ENCODE measurements around the gene NOXA1.

The NOXA1 gene

GRCh38 chr9:137436761-137437600 is 13.8 kb downstream of the NOXA1 start:
- in situ Hi-C loops (cut with MboI; ENCODE audit: low pct_unique_long_range_greater_than_20kb, low sequenced_read_pairs, unreplicated experiment), result no loop called here
- no peak for TF ChIP-seq CTCF (IDR thresholded peaks at IDR 0.05; ENCODE audit: extremely low read depth, insufficient read depth, missing control alignments)
- no peak for DNase-seq (ENCODE audit: low spot score)

- TF ChIP-seq CTCF (IDR thresholded peaks at IDR 0.05; ENCODE audit: extremely low read depth, insufficient read depth, missing control alignments), result no peak
- in situ Hi-C loops (cut with MboI; ENCODE audit: low pct_unique_long_range_greater_than_20kb, low sequenced_read_pairs, unreplicated experiment), result no loop called here
Measured at GRCh38 chr9:137437691-137438590, 14.7 kb downstream of the NOXA1 start.

GRCh38 chr9:137438591-137439157 is 15.5 kb downstream of the NOXA1 start:
- in situ Hi-C loops (cut with MboI; ENCODE audit: low pct_unique_long_range_greater_than_20kb, low sequenced_read_pairs, unreplicated experiment), result no loop called here
- TF ChIP-seq CTCF (IDR thresholded peaks at IDR 0.05; ENCODE audit: extremely low read depth, insufficient read depth, missing control alignments), result no peak

More at GRCh38 chr9:137437691-137438590, 14.7 kb downstream of the NOXA1 start:
- no peak for DNase-seq (ENCODE audit: low spot score)

GRCh38 chr9:137439158-137439714 is 16.0 kb downstream of the NOXA1 start:
- TF ChIP-seq CTCF (IDR thresholded peaks at IDR 0.05; ENCODE audit: extremely low read depth, insufficient read depth, missing control alignments), result no peak
- in situ Hi-C loops (cut with MboI; ENCODE audit: low pct_unique_long_range_greater_than_20kb, low sequenced_read_pairs, unreplicated experiment), result no loop called here
- no peak for DNase-seq (ENCODE audit: low spot score)

More at GRCh38 chr9:137438591-137439157, 15.5 kb downstream of the NOXA1 start:
- no peak for DNase-seq (ENCODE audit: low spot score)

GRCh38 chr9:137441289-137441934 is 18.2 kb downstream of the NOXA1 start, which contains the start of gene ENTPD8:
TSS of gene ENTPD8 (minus strand) at chr9:137441357. CDS start at chr9:137438285, 3,072 bp downstream.
- in situ Hi-C loops (cut with MboI; ENCODE audit: low pct_unique_long_range_greater_than_20kb, low sequenced_read_pairs, unreplicated experiment), result no loop called here
- no peak for DNase-seq (ENCODE audit: low spot score)
- no peak for TF ChIP-seq CTCF (IDR thresholded peaks at IDR 0.05; ENCODE audit: extremely low read depth, insufficient read depth, missing control alignments)

Data from GM13977 (cell line).